Suprapubic skin (tissue), 4 donors: ENCODE measurements around the gene NT5C3A. TPM values are rescaled to one million over a fixed set of nuclear protein-coding genes. Genes with fewer than 3 reads are reported as not detected.
"Not testable (repeated sequence)": the region's sequence is repeated elsewhere in the genome, so short reads cannot be mapped to it uniquely, and the experiment has no call there.

Experiments used
- DNase-seq, 2 donors: peaks; one replicate each; pipeline ENCODE4 v3.0.0-alpha.2; 2019; ENCODE audit warnings: low spot score in 2 of 2
- H3K27ac ChIP-seq: fragments of 200-600 bp; sonication (generic); one replicate; pipeline ENCODE4 v1.5.1; 2019
- H3K27me3 ChIP-seq: fragments of 200-600 bp; sonication (generic); one replicate; pipeline ENCODE4 v1.5.1; 2019
- H3K36me3 ChIP-seq: fragments of 200-600 bp; sonication (generic); one replicate; pipeline ENCODE4 v1.5.1; 2019
- H3K4me1 ChIP-seq: fragments of 200-600 bp; sonication (generic); one replicate; pipeline ENCODE4 v1.5.1; 2019
- H3K4me3 ChIP-seq: fragments of 200-600 bp; sonication (generic); one replicate; pipeline ENCODE4 v1.5.1; 2019; ENCODE audit warnings: mild to moderate bottlenecking
- H3K9me3 ChIP-seq: fragments of 200-600 bp; sonication (generic); one replicate; pipeline ENCODE4 v1.5.1; 2019
- CTCF ChIP-seq, 2 donors: fragments of 200-600 bp in 1 of 2; fragments of 450-650 bp in 1 of 2; sonication (generic) in 1 of 2; IDR thresholded peaks; one replicate each; pipeline ENCODE4 v1.5.1; 2016 to 2019; ENCODE audit warnings: antibody characterized with exemption in 2 of 2, mild to moderate bottlenecking in 1 of 2, moderate library complexity in 1 of 2
- WGBS: methylation state at CpG from one replicate; pipeline ENCODE4 v1.1.5; 2018; 5-methylcytosine and 5-hydroxymethylcytosine counted together
- total RNA-seq, 4 donors: library from RNA; depleted of rRNA; stranded (reverse); fragments of >200 nt; gene quantifications; one replicate each; pipeline ENCODE4 v1.1.0, GENCODE V29; 2016

NT5C3A gene
- total RNA-seq, 4 donors from 2014 or later: 26.3 to 51.9 (median 37.2) TPM

GRCh38 chr7:32964461-32965159, 98.0 kb downstream of the NT5C3A start:
- not testable (repeated sequence) for H3K36me3 ChIP-seq, DNase-seq, H3K4me3 ChIP-seq, H3K9me3 ChIP-seq, H3K27me3 ChIP-seq
- peak in 1 of 2 donors; percentile 25 for TF ChIP-seq CTCF (IDR thresholded peaks at IDR 0.05)
- peak overlapping the region; percentile 24 for H3K27ac ChIP-seq
- 15% methylated on average over 8 of the region's 8 CpGs for WGBS
- H3K4me1 ChIP-seq: peaks cover 25% of the 10 kb centered on the region

Other genes with a start within 250 kb of the NT5C3A start
- 10 to 100 TPM; 23.4 to 35.9 (median 30.8) TPM for gene KBTBD2, start 171.0 kb downstream of the NT5C3A start, total RNA-seq
- gene FKBP9, start 105.3 kb downstream of the NT5C3A start, total RNA-seq: 100 to 1,000 TPM in 1 of 4 donors, 10 to 100 TPM in 3; 79.7 to 131 (median 93.5) TPM
- 10 to 100 TPM in 2 of 4 donors, 1 to 10 TPM in 2; 6.5 to 16.9 (median 9.3) TPM for gene RP9, start 46.6 kb upstream of the NT5C3A start, total RNA-seq
- gene BBS9, start 66.8 kb upstream of the NT5C3A start, total RNA-seq: 10 to 100 TPM; 16.4 to 26.0 (median 21.4) TPM